HepG2 (cell line): ENCODE data around the gene BCAR3. TPM values are rescaled to one million over a fixed set of nuclear protein-coding genes. Genes with fewer than 3 reads are reported as not detected.

Experiments used
- DBP ChIP-seq: sonication (generic); formaldehyde crosslinking; IDR thresholded peaks from 2 replicates; pipeline ENCODE4 v1.4.0; 2020; ENCODE audit warnings: missing genetic modification reagents; ENCODE audit errors: not compliant biosample characterization
- DMTF1 ChIP-seq: sonication (generic); formaldehyde crosslinking; IDR thresholded peaks from 2 replicates; pipeline ENCODE4 v1.4.0; 2020; ENCODE audit warnings: mild to moderate bottlenecking, missing genetic modification reagents
- DZIP1 ChIP-seq: sonication (generic); formaldehyde crosslinking; IDR thresholded peaks from 2 replicates; pipeline ENCODE4 v1.5.0; 2020; ENCODE audit warnings: mild to moderate bottlenecking, missing genetic modification reagents
- GABPB1 ChIP-seq: IDR thresholded peaks from 2 replicates; pipeline ENCODE4 v1.6.1; 2016; ENCODE audit warnings: mild to moderate bottlenecking, missing genetic modification reagents, moderate library complexity, missing compliant biosample characterization
- GLMP ChIP-seq: sonication (generic); formaldehyde crosslinking; IDR thresholded peaks from 2 replicates; pipeline ENCODE4 v1.9.0; 2021; ENCODE audit warnings: missing genetic modification reagents, mild to moderate bottlenecking, borderline replicate concordance
- KMT2B ChIP-seq: IDR thresholded peaks from 2 replicates; pipeline ENCODE4 v1.6.1; 2016; ENCODE audit warnings: missing genetic modification reagents, missing compliant biosample characterization
- MAX ChIP-seq: IDR thresholded peaks from 2 replicates; pipeline ENCODE4 v1.6.1; 2012; ENCODE audit warnings: inconsistent platforms
- PBX2 ChIP-seq: IDR thresholded peaks from 2 replicates; pipeline ENCODE4 v1.6.1; 2016; ENCODE audit warnings: control low read depth
- REXO4 ChIP-seq: sonication (generic); formaldehyde crosslinking; IDR thresholded peaks from 2 replicates; pipeline ENCODE4 v1.8.0; 2022; ENCODE audit warnings: missing genetic modification reagents, mild to moderate bottlenecking, borderline replicate concordance
- SKIL ChIP-seq: sonication (generic); formaldehyde crosslinking; IDR thresholded peaks from 2 replicates; pipeline ENCODE4 v1.8.0; 2022; ENCODE audit warnings: missing genetic modification reagents, mild to moderate bottlenecking, moderate library complexity, borderline replicate concordance
- TFDP2 ChIP-seq: sonication (generic); formaldehyde crosslinking; IDR thresholded peaks from 2 replicates; pipeline ENCODE4 v1.4.0; 2020; ENCODE audit warnings: missing genetic modification reagents
- ZEB1 ChIP-seq: IDR thresholded peaks from 2 replicates; pipeline ENCODE4 v1.6.1; 2012; ENCODE audit warnings: mild to moderate bottlenecking, low read depth, inconsistent platforms; ENCODE audit not compliant: insufficient replicate concordance
- ZNF350 ChIP-seq: sonication (generic); formaldehyde crosslinking; IDR thresholded peaks from 2 replicates; pipeline ENCODE4 v1.4.0; 2020; ENCODE audit warnings: mild to moderate bottlenecking, low read depth, missing genetic modification reagents, borderline replicate concordance
- ZNF431 ChIP-seq: sonication (generic); formaldehyde crosslinking; IDR thresholded peaks from 2 replicates; pipeline ENCODE4 v1.9.0; 2022; ENCODE audit warnings: missing genetic modification reagents, low read depth, mild to moderate bottlenecking, borderline replicate concordance
- ZNF777 ChIP-seq: sonication (generic); formaldehyde crosslinking; IDR thresholded peaks from 2 replicates; pipeline ENCODE4 v1.4.0; 2020; ENCODE audit warnings: missing genetic modification reagents
- polyA plus RNA-seq, 8 experiments: library from polyadenylated mRNA; depleted of rRNA in 3 of 8; stranded (reverse) in 7 of 8; unstranded in 1 of 8; fragments of >200 nt; fragmentation: Illumina TruSeq in 4 of 8; extraction: Trizol in 4 of 8; gene quantifications; 2 replicates each; pipeline versions ENCODE4 v1.2.1 to v1.2.3, GENCODE V29; 2011 to 2016; ENCODE audit warnings: low read depth in 4 of 8, missing spikeins in 1 of 8, mixed read lengths in 1 of 8; ENCODE audit not compliant: insufficient read depth in 1 of 8
- total RNA-seq, 5 experiments: library from RNA; depleted of rRNA; stranded (reverse); fragments of >200 nt; fragmentation: Illumina TruSeq; extraction: Trizol; gene quantifications; 2 replicates each; pipeline ENCODE4 v1.2.3, GENCODE V29; 2016; ENCODE audit warnings: low read depth in 1 of 5

Gene BCAR3
- total and polyA plus RNA-seq, 2 of the 13 experiments (the other 11 are each of a cell fraction or from before 2014, with no cell fraction given) = 3.6 to 4.8 TPM

- no peak for TF ChIP-seq DMTF1 (CRISPR knock-in tag)
- TF ChIP-seq ZNF777 (CRISPR knock-in tag) = no peak
- TF ChIP-seq KMT2B = peak; percentile 63; the same call in 1 of the 2 replicates
- TF ChIP-seq ZNF431 = 0 out of 2 replicates have a peak, but pooled peaks have one; percentile 41
- TF ChIP-seq GABPB1 (CRISPR knock-in tag) = 0 out of 2 replicates have a peak, but pooled peaks have one; percentile 13
- no peak for TF ChIP-seq DZIP1 (CRISPR knock-in tag)
- no peak for TF ChIP-seq REXO4 (CRISPR knock-in tag)
- no peak for TF ChIP-seq SKIL (CRISPR knock-in tag)
- no peak for TF ChIP-seq GLMP (CRISPR knock-in tag)
- no peak for TF ChIP-seq PBX2
- peak; percentile 52; the same call in 1 of the 2 replicates for TF ChIP-seq MAX
- no peak for TF ChIP-seq DBP (CRISPR knock-in tag)
- TF ChIP-seq TFDP2 (CRISPR knock-in tag) = peak; percentile 36; the same call in 1 of the 2 replicates
- TF ChIP-seq ZNF350 (CRISPR knock-in tag) = 0 out of 2 replicates have a peak, but pooled peaks have one; percentile 31
- no peak for TF ChIP-seq ZEB1
Measured at GRCh38 chr1:93680420-93681100, 1.1 kb downstream of the BCAR3 start (continued).
